Stimulated activated naive CD4-positive, alpha-beta T cell (primary cell): ENCODE measurements around the gene CALHM1.

ENCODE experiments used
- DNase-seq, 6 experiments: peaks; one replicate each; lab custom pipeline; 2025; lab: John Stamatoyannopoulos, UW

The CALHM1 gene

DNA sequence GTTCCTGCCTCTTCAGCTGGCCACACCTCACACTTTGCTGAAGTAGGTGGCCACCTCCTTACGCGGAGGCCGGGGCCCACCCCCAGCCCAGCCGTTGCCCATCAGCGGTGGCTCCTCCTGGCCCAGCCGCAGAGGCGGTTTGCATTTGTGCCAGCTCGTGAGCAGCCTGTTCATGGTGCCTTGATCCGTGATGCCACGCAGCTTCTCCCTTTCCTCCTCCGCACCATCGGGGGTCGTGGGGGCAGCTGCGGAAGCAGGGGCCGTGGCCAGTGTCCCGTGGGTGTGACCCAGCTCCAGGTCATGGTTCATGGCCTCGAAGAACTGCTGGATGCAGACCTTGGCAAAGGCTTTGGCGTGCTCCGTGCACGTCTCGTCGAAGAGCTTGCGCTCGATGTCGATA, 3.5 kb downstream of the CALHM1 start:
- DNase-seq: no peak

DNA sequence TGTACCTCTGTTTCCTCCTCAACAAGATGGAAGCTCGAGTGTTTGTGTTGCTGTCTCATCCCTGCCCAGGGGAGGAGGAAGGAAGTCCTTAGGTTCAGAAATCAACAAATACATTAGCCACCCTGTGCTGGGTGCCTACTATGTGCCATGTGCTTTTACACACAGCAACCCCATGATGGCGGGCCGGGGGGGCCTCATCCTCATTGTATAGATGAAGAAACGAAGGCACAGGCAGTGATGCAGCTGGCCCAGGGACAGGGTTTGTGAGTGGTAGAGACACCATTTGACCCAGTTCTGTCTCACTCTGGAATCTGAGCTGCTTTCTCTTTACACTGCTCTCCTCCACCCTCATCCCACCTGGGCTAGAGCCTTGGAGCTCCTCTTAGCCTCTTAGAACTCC, 4.7 kb downstream of the CALHM1 start:
- no peak for DNase-seq

DNA sequence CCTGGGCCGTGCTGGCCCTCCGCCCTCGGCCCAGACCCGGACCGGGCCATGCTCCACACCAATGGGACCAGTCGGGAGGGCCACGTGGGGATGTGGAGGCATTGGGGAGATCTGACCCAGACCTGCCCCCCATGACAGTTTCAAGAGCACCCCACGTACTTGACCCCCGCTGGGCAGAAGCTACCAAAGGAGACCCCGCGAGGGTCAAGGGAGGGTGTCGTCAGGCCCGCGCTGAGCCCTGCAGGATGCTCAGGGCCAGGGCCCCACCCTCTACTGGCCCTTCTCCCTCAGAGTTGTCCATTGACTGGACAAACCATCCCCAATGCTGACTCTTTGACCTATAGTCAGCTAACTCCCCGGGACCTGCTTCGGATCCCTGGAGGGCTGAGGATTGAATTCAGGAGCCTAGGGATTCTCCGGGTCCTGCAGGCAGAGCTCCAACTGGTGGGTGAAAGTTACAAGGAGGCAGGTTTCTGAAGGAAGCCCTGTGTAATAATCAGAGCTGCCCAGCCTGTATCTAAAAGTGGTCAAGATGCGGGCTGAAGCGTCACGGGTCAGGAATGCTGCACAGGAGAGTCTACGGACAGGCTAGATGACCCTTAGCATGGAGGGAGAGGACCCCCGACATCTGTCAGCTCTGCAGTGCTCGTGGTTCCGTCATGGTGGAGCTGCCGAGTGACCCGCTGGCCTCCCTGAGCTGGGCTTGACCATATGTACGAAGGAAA, 6.0 kb downstream of the CALHM1 start:
- DNase-seq: no peak

- peak in 4 of 6 experiments; percentile 8 to 55 (median 28) for DNase-seq
These were observed 6.7 kb downstream of the CALHM1 start, which contains the start of gene CALHM2 for GRCh38 chr10:103451831-103452505. TSS of gene CALHM2 (minus strand) at chr10:103452370. CDS start at chr10:103449941, 2,429 bp downstream.

GRCh38 chr10:103451091-103451813, 7.4 kb downstream of the CALHM1 start:
- DNase-seq: peak in 4 of 6 experiments; percentile 24 to 46 (median 32)

DNA sequence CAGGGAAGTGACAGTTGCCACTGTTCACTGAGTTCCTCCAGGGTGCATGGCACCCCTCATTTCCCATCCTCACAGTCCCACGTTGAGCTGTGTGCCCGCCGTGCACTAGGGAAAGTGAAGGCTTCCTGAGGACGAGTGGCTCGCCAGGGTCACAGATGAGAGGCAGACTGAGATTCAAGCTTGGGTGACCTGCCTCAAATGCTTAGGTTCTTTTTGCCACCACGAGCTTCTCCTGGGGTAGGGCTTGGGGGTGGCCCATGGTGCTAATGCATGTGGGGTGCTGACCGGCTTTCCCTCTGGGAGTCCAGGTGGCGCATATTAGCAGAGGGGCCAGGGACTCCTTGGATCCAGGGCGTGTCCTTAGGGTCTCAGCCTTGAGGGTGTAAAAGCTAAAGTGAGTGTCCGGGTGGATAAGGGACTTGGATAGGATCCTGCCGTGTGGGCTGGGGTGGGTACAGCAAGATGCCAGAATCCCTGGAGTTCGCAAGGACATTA, 8.5 kb downstream of the CALHM1 start:
- DNase-seq: no peak

DNA sequence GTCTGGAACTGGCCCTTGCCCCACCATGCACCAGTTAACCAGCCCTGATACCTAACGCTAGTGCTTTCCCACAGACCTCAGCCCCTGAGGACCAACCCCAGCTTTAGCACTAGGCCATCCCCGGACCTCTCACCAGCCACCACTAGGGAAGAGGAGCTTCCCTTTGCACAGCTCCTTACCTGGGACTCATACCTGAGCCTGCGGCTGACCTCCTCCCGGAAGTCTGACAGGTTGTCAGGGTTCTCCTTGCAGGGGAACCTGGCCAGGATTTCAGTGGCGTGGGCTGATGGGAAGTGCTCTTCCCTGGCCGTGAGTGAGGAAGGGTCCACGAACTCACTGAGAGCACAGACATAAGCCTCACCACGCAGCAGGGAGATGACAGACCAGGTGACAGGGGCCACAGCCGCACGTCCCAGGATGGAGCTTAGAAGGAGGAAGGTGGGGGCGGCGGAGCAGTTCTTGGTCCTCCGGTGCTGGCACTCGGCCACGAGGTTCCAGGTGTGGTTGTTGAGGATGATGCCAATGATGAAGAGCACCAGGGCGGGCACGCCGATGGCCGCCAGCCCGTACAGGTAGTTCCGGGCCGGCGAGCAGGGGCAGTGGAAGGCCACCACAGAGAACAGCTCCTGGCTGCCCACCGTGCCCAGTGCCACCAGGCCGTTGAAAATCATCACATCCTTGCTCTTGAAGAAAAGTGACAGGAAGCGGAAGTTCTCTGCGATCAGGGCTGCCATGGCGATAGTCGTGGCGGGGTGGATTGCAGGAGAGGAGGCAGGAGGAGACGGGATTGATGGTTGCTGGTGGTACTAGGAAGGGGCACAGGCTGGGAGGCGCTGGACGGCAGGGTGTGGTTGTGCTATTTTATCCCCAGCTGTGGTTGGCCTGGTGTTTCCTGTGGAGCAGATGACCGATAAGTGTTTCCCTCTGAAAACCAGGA, 9.2 kb downstream of the CALHM1 start:
- peak in 1 of 6 experiments; percentile 5 for DNase-seq

DNA sequence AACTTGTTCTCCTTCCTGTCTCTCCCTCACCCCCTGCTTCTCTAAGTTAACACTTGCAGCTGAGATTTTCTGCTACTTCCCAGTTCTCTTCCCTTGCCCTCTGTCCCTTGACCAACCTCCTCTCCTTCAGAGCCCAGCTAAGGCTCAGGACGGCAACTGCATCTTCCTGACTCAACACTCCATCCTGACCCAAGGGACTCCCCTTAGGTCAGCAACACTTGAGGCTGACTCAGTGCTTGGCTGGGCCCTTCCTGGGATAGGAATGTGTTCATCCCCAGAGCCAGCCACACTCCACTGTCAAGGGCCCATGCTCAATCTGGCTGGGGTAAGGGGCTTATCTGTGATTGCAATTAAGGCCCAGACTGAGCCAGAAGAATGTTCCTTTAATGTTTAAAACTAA, 10.0 kb downstream of the CALHM1 start:
- DNase-seq: no peak

DNA sequence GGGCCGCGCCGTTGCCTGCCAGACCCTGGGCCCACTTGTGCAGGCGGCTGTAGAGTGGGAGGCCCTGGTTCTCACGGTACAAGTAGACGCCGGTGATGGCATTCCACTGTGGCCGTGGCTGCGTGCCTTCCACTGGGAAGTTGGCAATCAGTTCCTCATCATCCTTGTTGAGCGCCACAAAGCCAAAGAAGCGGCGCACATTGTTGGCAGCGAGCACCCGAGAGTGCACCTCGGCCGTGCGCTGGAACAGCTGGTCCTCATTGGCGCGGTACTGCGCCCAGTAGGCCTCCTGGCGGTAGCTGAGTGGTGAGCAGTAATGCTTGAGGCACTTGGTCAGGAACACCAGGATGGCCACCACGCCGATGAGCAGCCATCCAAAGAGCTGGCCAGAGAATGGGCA, 11.5 kb downstream of the CALHM1 start:
- no peak for DNase-seq

- no peak for DNase-seq
These were observed 12.7 kb downstream of the CALHM1 start for GRCh38 chr10:103445767-103446567.

GRCh38 chr10:103445366-103445765, 13.3 kb downstream of the CALHM1 start:
- no peak for DNase-seq

GRCh38 chr10:103444478-103444877, 14.2 kb downstream of the CALHM1 start:
- DNase-seq: no peak

DNA sequence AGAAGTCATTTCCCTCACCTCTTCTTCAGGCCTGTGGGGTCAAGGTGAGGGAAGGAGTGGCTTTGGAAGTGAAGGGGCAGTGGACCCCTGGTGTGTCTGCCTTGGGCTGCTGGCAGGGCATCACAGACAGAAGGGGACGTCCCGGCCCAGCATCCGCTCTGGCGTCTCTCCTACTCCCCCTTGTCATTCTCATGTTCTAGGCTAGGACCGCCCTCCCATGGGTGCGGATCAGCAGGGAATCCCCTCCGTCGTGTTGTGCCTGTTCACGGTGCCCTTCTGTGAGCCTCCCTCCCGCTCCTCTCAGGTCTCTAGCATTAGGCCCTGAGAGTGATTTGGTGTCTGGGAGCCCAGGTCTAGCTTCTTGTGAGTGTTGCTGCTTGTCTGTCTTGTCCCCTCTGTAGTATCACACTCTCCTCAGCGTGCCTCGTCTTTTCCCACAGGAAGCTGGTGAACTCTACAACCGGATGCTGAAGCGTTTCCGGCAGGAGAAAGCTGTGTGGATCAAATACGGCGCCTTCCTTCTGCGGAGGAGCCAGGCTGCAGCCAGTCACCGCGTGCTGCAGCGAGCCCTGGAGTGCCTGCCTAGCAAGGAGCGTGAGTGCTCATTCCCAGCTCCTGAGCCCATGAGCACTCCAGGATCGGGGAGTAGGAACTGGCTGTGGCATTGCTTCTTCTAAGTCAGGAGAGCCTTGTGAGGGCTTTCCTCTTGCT, 15.1 kb downstream of the CALHM1 start:
- no peak for DNase-seq

GRCh38 chr10:103442031-103442461, 16.7 kb downstream of the CALHM1 start:
- no peak for DNase-seq

DNA sequence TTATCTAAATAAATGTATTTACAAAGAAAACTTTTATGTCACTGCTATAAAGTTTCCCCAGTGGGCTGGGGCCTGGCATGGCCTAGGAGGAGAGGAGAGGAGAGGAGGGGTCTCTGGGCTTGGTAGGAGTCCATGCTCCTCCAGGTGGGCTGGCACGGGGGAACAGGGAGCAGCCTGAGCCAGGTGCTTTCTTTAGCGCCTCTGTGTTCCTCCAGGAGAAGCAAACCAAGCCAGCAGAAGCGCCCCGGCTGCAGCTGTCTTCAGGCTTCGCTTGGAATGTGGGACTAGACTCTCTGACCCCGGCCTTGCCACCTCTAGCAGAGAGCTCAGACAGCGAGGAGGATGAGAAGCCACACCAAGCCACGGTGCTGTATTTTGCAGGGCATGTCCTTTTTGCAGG, 17.1 kb downstream of the CALHM1 start:
- DNase-seq: no peak

DNA sequence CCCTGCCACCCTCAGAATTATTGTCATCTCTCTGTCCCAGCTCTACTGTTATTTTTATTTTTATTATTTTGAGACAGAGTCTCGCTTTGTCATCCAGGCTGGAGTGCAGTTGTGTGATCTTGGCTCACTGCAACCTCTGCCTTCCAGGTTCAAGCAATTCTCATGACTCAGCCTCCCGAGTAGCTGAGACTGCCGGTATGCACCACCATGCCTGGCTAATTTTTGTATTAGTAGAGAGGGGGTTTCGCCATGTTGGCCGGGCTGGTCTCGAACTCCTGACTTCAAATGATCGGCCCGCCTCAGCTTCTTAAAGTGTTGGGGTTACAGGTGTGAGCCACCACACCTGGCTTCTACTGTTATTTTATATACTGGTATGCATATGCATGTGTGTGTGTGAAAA, 17.5 kb downstream of the CALHM1 start:
- DNase-seq: no peak

DNA sequence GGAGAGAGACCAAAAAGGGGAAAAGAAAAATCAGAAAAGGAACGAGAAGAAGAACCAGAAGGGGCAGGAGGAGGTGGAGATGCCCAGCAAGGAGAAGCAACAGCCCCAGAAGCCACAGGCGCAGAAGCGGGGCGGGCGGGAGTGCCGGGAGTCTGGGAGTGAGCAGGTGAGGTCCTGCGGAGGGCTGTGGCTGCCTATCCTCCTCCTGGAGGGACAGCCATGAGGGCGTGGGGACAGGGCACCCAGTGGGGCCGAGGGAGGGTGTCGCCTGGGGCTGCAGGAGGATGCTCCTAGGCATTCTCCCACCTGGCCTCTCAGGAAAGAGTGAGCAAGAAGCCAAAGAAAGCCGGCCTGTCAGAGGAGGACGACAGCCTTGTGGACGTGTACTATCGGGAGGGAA, 18.3 kb downstream of the CALHM1 start:
- no peak for DNase-seq

DNA sequence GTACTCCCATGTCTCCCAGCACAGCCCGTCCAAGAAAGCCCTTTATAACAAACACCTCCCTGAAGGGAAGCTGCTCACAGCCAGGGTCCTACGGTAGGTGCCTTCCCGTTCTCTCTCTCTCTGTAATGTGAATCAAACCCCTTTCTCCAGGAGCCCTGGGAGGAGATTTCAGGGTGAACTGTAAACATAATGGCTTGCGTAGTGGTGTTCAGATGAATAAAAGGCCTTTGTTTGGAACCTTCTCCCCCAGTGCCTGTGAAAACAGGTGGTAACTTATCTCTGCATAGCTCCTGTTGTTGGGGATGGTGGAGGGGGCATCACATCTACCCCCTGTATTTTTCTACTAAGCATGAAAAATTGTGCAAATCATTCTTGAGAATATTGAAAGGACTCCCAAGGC, 18.9 kb downstream of the CALHM1 start:
- DNase-seq: no peak

- DNase-seq: no peak
These were observed 24.8 kb downstream of the CALHM1 start for GRCh38 chr10:103433858-103434257.

DNA sequence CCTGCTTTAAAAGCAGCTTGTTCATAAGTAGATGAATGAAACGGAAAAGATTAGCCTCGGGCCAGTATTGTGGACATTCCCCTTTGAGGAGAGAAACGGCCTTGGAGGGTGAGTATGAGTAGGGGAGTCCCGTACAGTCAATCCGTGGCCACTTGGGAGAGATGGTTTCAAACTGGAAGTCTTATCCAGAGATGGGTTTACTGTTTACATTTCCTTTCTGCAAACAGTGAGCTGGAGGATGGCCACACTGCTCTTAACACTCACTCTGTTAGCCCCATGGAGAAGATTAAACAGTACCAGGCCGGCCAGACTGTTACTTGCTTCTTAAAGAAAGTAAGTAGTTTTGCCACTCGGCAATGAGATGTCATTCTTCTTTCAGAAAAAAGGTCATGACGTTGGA, 26.8 kb downstream of the CALHM1 start:
- no peak for DNase-seq
